ENCODE results near the gene DTNBP1. TPM values are rescaled to one million over a fixed set of nuclear protein-coding genes. Genes with fewer than 3 reads are reported as not detected.

Gene DTNBP1
- total and polyA plus RNA-seq, 2 of the 4 experiments (the other 2 are of a cell fraction) = 4.8 to 18.7 TPM

- Histone ChIP-seq H3K9me3 (ENCODE audit: control insufficient read depth, insufficient read depth, low read length) (no peaks in the 10 kb centered on the region), H3K4ac (ENCODE audit: low read depth, low read length) (no peak overlapping the region), H2BK20ac (ENCODE audit: low read depth, low read length) (no peak overlapping the region), H3K79me1 (ENCODE audit: low read depth in 1 of 2, low read length in 2 of 2) (no peaks in the 10 kb centered on the region; a peak in 2 of 4 replicates), H3K14ac (replicated peaks; ENCODE audit: low read depth, low read length) (no peak overlapping the region), H2AFZ (replicated peaks; ENCODE audit: low read length, poor library complexity) (no peak overlapping the region), H4K91ac (ENCODE audit: insufficient read depth, low read depth, low read length) (no peak overlapping the region), H2AK5ac (ENCODE audit: low read depth, low read length) (no peak overlapping the region), H2BK120ac (ENCODE audit: low read depth, low read length) (no peak overlapping the region), H3K23ac (ENCODE audit: low read depth, low read length) (no peak overlapping the region), H4K8ac (ENCODE audit: low read depth in 2 of 2, low read length in 2 of 2) (no peak overlapping the region), H3K4me3 (ENCODE audit: insufficient read depth, low read depth, low read length) (no peak overlapping the region), H3K4me2 (ENCODE audit: low read depth, low read length) (no peak overlapping the region), H2BK15ac (ENCODE audit: low read depth, low read length) (no peak overlapping the region), H3K27me3 (ENCODE audit: control insufficient read depth, insufficient read depth, low read length) (no peaks in the 10 kb centered on the region), H4K5ac (ENCODE audit: low read depth, low read length) (no peak overlapping the region), H2BK5ac (ENCODE audit: low read depth, low read length, poor library complexity, severe bottlenecking) (no peak overlapping the region), H2AK9ac (replicated peaks; ENCODE audit: low read depth, low read length, poor library complexity) (peak overlapping the region; percentile 10), H3K27ac (ENCODE audit: insufficient read depth, low read length) (no peak overlapping the region), H3K9me1 (ENCODE audit: insufficient read depth, low read length) (peaks cover 3% of the 10 kb centered on the region; the same call in 1 of the 2 replicates), H3K36me3 (ENCODE audit: control insufficient read depth, insufficient read depth, low read length) (no peaks in the 10 kb centered on the region), H3K56ac (ENCODE audit: extremely low read depth, insufficient read depth, low read length) (no peak overlapping the region), H3K4me1 (ENCODE audit: control insufficient read depth, insufficient read depth, low read length) (no peaks in the 10 kb centered on the region), H3K9ac (ENCODE audit: low read depth, low read length) (no peak overlapping the region), H3K18ac (ENCODE audit: low read depth, low read length) (no peak overlapping the region), H4K20me1 (ENCODE audit: insufficient read depth, low read length) (no peaks in the 10 kb centered on the region)
- BruUV-seq (replicated peaks) = no TSS peak
- CTCF ChIA-PET = no interaction called here
- ATAC-seq (ENCODE audit: low read depth) = no peak
- intact Hi-C loops (cut with micrococcal nuclease) = no loop called here
- POLR2A ChIA-PET (ENCODE audit: unreplicated experiment) = no interaction called here
- TF ChIP-seq, protein P1, sequence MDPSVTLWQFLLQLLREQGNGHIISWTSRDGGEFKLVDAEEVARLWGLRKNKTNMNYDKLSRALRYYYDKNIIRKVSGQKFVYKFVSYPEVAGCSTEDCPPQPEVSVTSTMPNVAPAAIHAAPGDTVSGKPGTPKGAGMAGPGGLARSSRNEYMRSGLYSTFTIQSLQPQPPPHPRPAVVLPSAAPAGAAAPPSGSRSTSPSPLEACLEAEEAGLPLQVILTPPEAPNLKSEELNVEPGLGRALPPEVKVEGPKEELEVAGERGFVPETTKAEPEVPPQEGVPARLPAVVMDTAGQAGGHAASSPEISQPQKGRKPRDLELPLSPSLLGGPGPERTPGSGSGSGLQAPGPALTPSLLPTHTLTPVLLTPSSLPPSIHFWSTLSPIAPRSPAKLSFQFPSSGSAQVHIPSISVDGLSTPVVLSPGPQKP (IDR thresholded peaks at IDR 0.05; ENCODE audit: borderline replicate concordance, low read depth, low read length) = no peak
- TF ChIP-seq CEBPB (IDR thresholded peaks at IDR 0.05; ENCODE audit: low read depth, low read length) = no peak
- no peak for TF ChIP-seq SMC3 (IDR thresholded peaks at IDR 0.05; ENCODE audit: low read depth, low read length)
- TF ChIP-seq MAFK (IDR thresholded peaks at IDR 0.05; ENCODE audit: low read depth, low read length) = no peak
- no peak for TF ChIP-seq BHLHE40 (IDR thresholded peaks at IDR 0.05; ENCODE audit: low read depth, low read length)
- no peak for TF ChIP-seq FOS (IDR thresholded peaks at IDR 0.05; ENCODE audit: low read depth, low read length)
- TF ChIP-seq MAZ (IDR thresholded peaks at IDR 0.05; ENCODE audit: borderline replicate concordance, low read depth, low read length) = no peak
- TF ChIP-seq POLR2A (IDR thresholded peaks at IDR 0.05; ENCODE audit: low read depth, low read length) = no peak
- no peak for TF ChIP-seq RFX5 (IDR thresholded peaks at IDR 0.05; ENCODE audit: low read depth, low read length)
- no peak for TF ChIP-seq MXI1 (IDR thresholded peaks at IDR 0.05; ENCODE audit: borderline replicate concordance, low read depth, low read length)
- TF ChIP-seq RAD21 (IDR thresholded peaks at IDR 0.05; ENCODE audit: low read length) = no peak
- TF ChIP-seq NFE2L2 (IDR thresholded peaks at IDR 0.05; ENCODE audit: low read depth, low read length) = no peak
- TF ChIP-seq RCOR1 (IDR thresholded peaks at IDR 0.05; ENCODE audit: insufficient replicate concordance, low read length) = no peak
- no CpG with 5 or more reads among the region's 3 CpGs for WGBS, 2 experiments (ENCODE audit: extremely low coverage in 2 of 2, insufficient read length in 1 of 2)
- no peak for DNase-seq
- dilution Hi-C loops (cut with HindIII; ENCODE audit: low sequenced_read_pairs, unreplicated experiment) = no loop called here
- in situ Hi-C loops (cut with MboI; ENCODE audit: low sequenced_read_pairs) = loop anchor here (25.0 kb wide), 2 partner anchors 340 to 1390 kb away; no protein-coding TSS in a partner anchor
These were observed 60.7 kb downstream of the DTNBP1 start for GRCh38 chr6:15602154-15602553.
